Keratinocyte (primary cell): ENCODE data around the gene SMIM10L2A. TPM values are rescaled to one million over a fixed set of nuclear protein-coding genes. Genes with fewer than 3 reads are reported as not detected.

Experiments used
- DNase-seq: peaks from one replicate; pipeline ENCODE4 v3.0.0-alpha.2; 2011; ENCODE audit warnings: low read depth, missing footprints, low spot score
- FAIRE-seq: peaks from 2 replicates; lab custom pipeline; 2011; peaks lifted over from hg19 to GRCh38; lab: Jason Lieb, UNC
- H2AFZ ChIP-seq: 2 replicates; pipeline ENCODE4 v1.6.0; 2012; ENCODE audit warnings: low read length, control low read depth, inconsistent platforms; ENCODE audit not compliant: control insufficient read depth
- H3K27ac ChIP-seq: 2 replicates; pipeline ENCODE4 v1.5.1; 2011; ENCODE audit warnings: low read length; ENCODE audit not compliant: control insufficient read depth, insufficient read depth
- H3K27me3 ChIP-seq: 3 replicates; pipeline ENCODE4 v1.6.0; 2011; ENCODE audit warnings: low read length; ENCODE audit not compliant: control insufficient read depth, insufficient read depth; ENCODE audit errors: extremely low read depth
- H3K36me3 ChIP-seq, 2 experiments: 2 replicates in 1 of 2; 3 replicates in 1 of 2; pipeline ENCODE4 v1.5.1; 2011; ENCODE audit warnings: low read length in 2 of 2, mild to moderate bottlenecking in 1 of 2; ENCODE audit not compliant: control insufficient read depth in 2 of 2, insufficient read depth in 2 of 2; ENCODE audit errors: extremely low read depth in 1 of 2
- H3K4me1 ChIP-seq: 3 replicates; pipeline ENCODE4 v1.5.1; 2011; ENCODE audit warnings: low read length; ENCODE audit not compliant: control insufficient read depth, insufficient read depth; ENCODE audit errors: extremely low read depth
- H3K4me2 ChIP-seq: 3 replicates; pipeline ENCODE4 v1.6.0; 2011; ENCODE audit warnings: low read depth, low read length; ENCODE audit not compliant: control insufficient read depth, insufficient read depth; ENCODE audit errors: extremely low read depth
- H3K4me3 ChIP-seq, 3 experiments: fragments of 200-600 bp in 1 of 3; sonication (generic) in 1 of 3; 2 replicates in 2 of 3; 3 replicates in 1 of 3; pipeline ENCODE4 v1.5.1; 2011 to 2016; ENCODE audit warnings: low read length in 3 of 3, mild to moderate bottlenecking in 3 of 3, control low read depth in 2 of 3, inconsistent platforms in 1 of 3, low read depth in 1 of 3, mixed read lengths in 1 of 3, mixed run types in 1 of 3, moderate library complexity in 1 of 3; ENCODE audit not compliant: control insufficient read depth in 2 of 3, insufficient read depth in 2 of 3; ENCODE audit errors: extremely low read depth in 1 of 3
- H3K79me2 ChIP-seq: 2 replicates; pipeline ENCODE4 v1.6.0; 2012; ENCODE audit warnings: low read length; ENCODE audit not compliant: control insufficient read depth, insufficient read depth
- H3K9ac ChIP-seq: 3 replicates; pipeline ENCODE4 v1.6.0; 2011; ENCODE audit warnings: low read length; ENCODE audit not compliant: control insufficient read depth, insufficient read depth; ENCODE audit errors: extremely low read depth
- H3K9me1 ChIP-seq: 3 replicates; pipeline ENCODE4 v1.6.0; 2011; ENCODE audit warnings: low read length; ENCODE audit not compliant: control insufficient read depth, insufficient read depth; ENCODE audit errors: extremely low read depth
- H3K9me3 ChIP-seq: 2 replicates; pipeline ENCODE4 v1.5.1; 2012; ENCODE audit warnings: low read depth, low read length; ENCODE audit not compliant: control insufficient read depth
- H4K20me1 ChIP-seq: 3 replicates; pipeline ENCODE4 v1.6.0; 2011; ENCODE audit warnings: low read length; ENCODE audit not compliant: control insufficient read depth, insufficient read depth; ENCODE audit errors: extremely low read depth
- CTCF ChIP-seq, 3 experiments: IDR thresholded peaks in 1 of 3; conservative IDR thresholded peaks in 1 of 3; optimal IDR thresholded peaks in 1 of 3; 2 replicates in 2 of 3; 3 replicates in 1 of 3; pipeline versions ENCODE3 to v1.5.1; 2011; ENCODE audit warnings: low read length in 3 of 3, mild to moderate bottlenecking in 3 of 3, moderate library complexity in 2 of 3, control low read depth in 1 of 3, inconsistent platforms in 1 of 3; ENCODE audit not compliant: insufficient read depth in 2 of 3; ENCODE audit errors: extremely low read depth in 1 of 3
- EZH2 ChIP-seq: IDR thresholded peaks from one replicate; pipeline ENCODE4 v1.6.1; 2012; ENCODE audit warnings: inconsistent platforms, mild to moderate bottlenecking, low read length, moderate library complexity
- dilution Hi-C: fragments of 300-500 bp; cut with MboI; formaldehyde crosslinking; loops from one replicate; pipeline ENCODE4 v1.7.0; 2020; ENCODE audit warnings: low sequenced_read_pairs; ENCODE audit not compliant: extremely low pct_ligation_motif_present
- polyA plus RNA-seq, 5 experiments: library from polyadenylated mRNA; depleted of rRNA in 3 of 5; stranded (reverse) in 3 of 5; stranded (forward) in 1 of 5; unstranded in 1 of 5; fragments of >200 nt; gene quantifications; 1 replicate in 1 of 5; 2 replicates in 3 of 5; 3 replicates in 1 of 5; pipeline versions ENCODE4 v1.2.1 to v1.2.3, GENCODE V29; 2011 to 2012; ENCODE audit warnings: missing spikeins in 2 of 5, low read depth in 1 of 5, low replicate concordance in 1 of 5

Gene SMIM10L2A
- polyA plus RNA-seq, 1 donor (not counting 4 experiments of a cell fraction or from before 2014, with no cell fraction given) = 0.49 TPM

- dilution Hi-C loops = no loop called here
- Histone ChIP-seq H3K4me1 (no peaks in the 10 kb centered on the region), H3K9me1 (no peaks in the 10 kb centered on the region), H3K27me3 (no peaks in the 10 kb centered on the region), H3K9ac (no peak overlapping the region), H3K27ac (no peak overlapping the region), H3K4me3 (no peak overlapping the region), H3K36me3 (no peaks in the 10 kb centered on the region), H4K20me1 (no peaks in the 10 kb centered on the region), H3K4me2 (no peak overlapping the region), H3K9me3 (peaks cover 4% of the 10 kb centered on the region), H3K79me2 (no peaks in the 10 kb centered on the region), H2AFZ (no peak overlapping the region)
- FAIRE-seq (no peak), DNase-seq (no peak)
- no peak for TF ChIP-seq CTCF (optimal IDR thresholded peaks at IDR 0.05 in 1 of 3, IDR thresholded peaks at IDR 0.05 in 1 of 3, conservative IDR thresholded peaks at IDR 0.05 in 1 of 3; ENCODE audit: extremely low read depth in 1 of 3, insufficient read depth in 2 of 3, low read length in 3 of 3)
Measured at GRCh38 chrX:135429429-135429828, 7.7 kb downstream of the SMIM10L2A start.

GRCh38 chrX:135431886-135432285, 10.1 kb downstream of the SMIM10L2A start:
- Histone ChIP-seq H3K9me1 (no peaks in the 10 kb centered on the region), H2AFZ (no peak overlapping the region), H3K4me3 (no peak overlapping the region), H3K9ac (no peak overlapping the region), H3K27ac (no peak overlapping the region), H3K27me3 (no peaks in the 10 kb centered on the region), H3K36me3 (no peaks in the 10 kb centered on the region), H3K4me2 (no peak overlapping the region), H3K79me2 (no peaks in the 10 kb centered on the region), H3K9me3 (peaks cover 7% of the 10 kb centered on the region), H3K4me1 (no peaks in the 10 kb centered on the region), H4K20me1 (no peaks in the 10 kb centered on the region)
- TF ChIP-seq EZH2 = no peak
- no peak for TF ChIP-seq CTCF (optimal IDR thresholded peaks at IDR 0.05 in 1 of 3, IDR thresholded peaks at IDR 0.05 in 1 of 3, conservative IDR thresholded peaks at IDR 0.05 in 1 of 3; ENCODE audit: extremely low read depth in 1 of 3, insufficient read depth in 2 of 3, low read length in 3 of 3)
- dilution Hi-C loops = no loop called here
- DNase-seq = no peak
- no peak for FAIRE-seq
